HG03159 (cell line): ENCODE results near the gene GMDS.

ENCODE experiments used
- ATAC-seq: cut with Tn5 transposase; IDR thresholded peaks from one replicate; pipeline ENCODE4 v1.9.1; 2021; ENCODE audit warnings: mild to moderate bottlenecking, moderate library complexity; ENCODE audit not compliant: unreplicated experiment

Gene GMDS

DNA sequence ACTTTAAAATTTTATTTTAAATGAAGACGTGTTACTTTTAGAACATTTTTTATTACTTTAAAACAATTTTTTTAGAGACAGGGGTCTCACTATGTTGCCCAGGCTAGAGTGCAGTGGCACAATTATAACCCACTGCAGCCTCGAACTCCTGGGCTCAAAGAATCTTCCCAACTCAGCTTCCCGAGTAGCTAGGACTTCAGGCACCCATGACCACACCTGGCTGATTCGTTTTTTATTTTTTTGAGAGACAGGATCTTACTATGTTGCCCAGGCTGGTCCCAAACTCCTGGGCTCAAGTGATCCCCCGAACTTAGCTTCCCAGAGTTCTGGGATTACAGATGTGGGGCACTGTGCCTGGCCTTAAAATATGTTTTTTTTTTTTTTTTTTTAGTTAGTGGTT, 287.7 kb downstream of the GMDS start:
- ATAC-seq, result no peak

- no peak for ATAC-seq
Measured at GRCh38 chr6:1952740-1953360, 292.6 kb downstream of the GMDS start.

DNA sequence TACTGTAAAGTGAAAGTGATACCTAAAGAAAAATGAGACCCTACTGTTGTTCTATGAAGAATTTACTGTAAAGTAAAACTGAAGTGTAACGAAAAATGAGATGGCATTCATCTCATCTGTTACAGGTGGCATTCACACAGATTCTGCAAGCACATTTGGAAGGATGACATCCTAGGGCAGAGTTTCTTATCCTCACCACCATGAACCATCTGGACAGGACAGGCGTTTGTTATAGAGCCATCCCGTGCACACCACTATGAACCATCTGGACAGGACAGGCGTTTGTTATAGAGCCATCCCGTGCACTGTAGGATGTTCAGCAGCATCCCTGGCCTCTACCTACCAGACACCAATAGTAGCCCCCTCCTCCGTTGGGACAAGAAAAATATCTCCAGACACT, 294.8 kb downstream of the GMDS start:
- ATAC-seq, result no peak

DNA sequence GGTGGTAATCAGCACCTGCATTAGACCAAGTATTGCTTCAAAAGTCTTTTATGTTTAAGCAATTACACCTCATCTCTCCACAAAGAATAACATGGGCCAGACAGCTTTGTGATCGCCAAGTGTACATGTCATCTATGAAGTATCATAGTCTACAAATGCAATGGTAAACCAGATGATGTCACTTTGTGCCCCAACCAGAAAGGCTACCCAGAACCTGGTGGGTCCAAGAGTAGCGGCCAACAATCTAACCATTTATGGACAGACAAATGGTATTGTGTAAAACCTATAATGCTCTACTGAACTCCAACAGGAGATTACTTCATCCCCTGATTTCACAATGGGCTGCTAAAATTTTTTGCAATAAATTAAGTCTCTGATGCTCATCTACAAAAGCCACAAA, 295.9 kb downstream of the GMDS start:
- ATAC-seq, result no peak

- ATAC-seq, result no peak
Measured at GRCh38 chr6:1947922-1948321, 297.5 kb downstream of the GMDS start.

GRCh38 chr6:1946583-1946982, 298.8 kb downstream of the GMDS start:
- ATAC-seq, result no peak

DNA sequence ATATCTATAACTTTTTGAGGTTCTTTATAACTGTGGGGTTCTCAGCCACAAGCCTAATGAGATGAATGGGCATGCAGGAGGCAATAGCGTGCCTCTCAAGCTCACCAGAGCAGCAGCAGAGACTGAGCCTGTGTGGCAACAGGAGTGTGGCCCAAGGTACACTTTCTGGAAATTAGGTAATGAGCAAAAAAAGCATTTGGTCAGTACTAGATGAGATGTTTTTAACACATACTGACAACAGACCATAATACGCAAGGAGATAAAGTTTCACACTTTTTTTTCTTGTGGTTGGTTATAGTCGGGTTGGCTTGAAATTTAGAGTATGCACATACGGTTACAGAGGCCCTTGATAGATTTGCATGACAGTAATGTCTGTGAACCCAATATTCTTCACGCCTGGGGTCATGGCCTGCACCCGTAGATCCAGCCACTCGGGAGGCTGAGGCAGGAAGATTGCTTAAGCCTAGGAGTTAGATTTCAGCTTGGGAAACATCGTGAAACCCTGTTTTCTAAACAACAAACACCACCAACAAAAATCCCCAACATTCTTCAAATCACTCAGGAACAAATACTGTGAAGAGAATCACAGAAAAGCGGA, 300.1 kb downstream of the GMDS start:
- no peak for ATAC-seq

- no peak for ATAC-seq
Measured at GRCh38 chr6:1942834-1943233, 302.6 kb downstream of the GMDS start.

DNA sequence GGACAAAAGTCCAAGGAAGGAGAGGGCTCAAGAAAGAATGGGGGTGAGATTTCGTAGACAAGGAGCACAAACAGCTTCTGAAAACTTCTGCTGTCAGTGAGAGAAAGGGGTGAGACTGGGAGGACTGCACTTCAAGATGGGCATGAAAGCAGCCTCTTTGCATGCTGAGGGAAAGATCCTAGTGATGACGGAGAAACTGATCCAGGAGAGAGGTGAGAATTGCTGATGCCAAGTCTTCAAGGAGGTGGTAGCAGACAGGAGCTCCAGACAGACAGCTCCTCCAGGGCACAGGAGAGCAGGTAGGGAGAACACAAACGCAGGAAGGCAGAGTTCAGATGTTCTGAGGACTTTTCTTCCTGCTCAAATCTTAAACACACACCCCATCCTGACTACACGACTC, 303.9 kb downstream of the GMDS start:
- no peak for ATAC-seq

GRCh38 chr6:1940381-1940780, 305.0 kb downstream of the GMDS start:
- peak; percentile 72 for ATAC-seq

GRCh38 chr6:1933292-1933691, 312.1 kb downstream of the GMDS start:
- ATAC-seq, result no peak

DNA sequence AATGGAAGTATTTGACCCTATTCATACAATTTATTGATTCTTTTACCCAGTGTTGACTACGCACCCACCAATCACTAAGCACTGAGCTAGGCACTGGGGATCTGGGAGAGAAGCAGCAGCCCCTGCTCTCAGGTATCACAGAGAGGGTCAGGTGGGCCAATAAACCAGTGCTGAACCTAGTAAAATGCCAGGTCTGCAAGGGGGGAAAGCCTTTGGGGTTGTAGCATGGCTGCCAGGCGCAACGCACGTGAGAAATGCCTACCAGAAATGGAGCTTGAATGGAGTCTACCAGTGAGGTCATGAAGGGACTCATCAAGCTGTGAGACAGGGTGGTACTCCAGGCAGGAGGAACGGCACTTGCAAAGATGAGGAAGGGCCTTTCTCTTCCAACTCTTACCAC, 313.6 kb downstream of the GMDS start:
- ATAC-seq, result no peak

- no peak for ATAC-seq
Measured at GRCh38 chr6:1930356-1930755, 315.0 kb downstream of the GMDS start.

GRCh38 chr6:1929931-1930330, 315.5 kb downstream of the GMDS start:
- ATAC-seq, result no peak

- no peak for ATAC-seq
Measured at GRCh38 chr6:1925743-1926430, 319.5 kb downstream of the GMDS start.

DNA sequence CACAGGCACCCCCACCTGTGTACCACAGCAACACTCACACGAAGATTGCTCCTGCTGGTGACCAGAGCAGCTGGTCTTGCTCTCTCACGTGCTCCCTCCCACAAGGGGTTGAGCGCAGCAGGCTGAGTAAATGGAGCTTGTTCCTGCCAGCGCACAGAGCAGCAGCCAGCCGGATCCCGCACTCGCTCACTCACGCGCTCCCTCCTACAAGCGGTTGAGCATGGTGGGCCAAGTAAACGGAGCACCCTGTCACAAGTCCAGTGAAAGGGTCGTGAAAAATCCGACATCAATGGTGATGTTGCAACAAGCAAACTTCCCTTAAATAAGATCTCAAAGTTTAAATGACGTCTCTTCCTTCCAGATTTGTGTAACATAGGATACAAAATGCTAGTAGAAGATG, 322.0 kb downstream of the GMDS start:
- no peak for ATAC-seq

GRCh38 chr6:1917626-1918371, 327.6 kb downstream of the GMDS start:
- ATAC-seq, result no peak

- no peak for ATAC-seq
Measured at GRCh38 chr6:1916334-1917070, 328.9 kb downstream of the GMDS start.

- no peak for ATAC-seq
Measured at GRCh38 chr6:1915226-1915625, 330.2 kb downstream of the GMDS start.

DNA sequence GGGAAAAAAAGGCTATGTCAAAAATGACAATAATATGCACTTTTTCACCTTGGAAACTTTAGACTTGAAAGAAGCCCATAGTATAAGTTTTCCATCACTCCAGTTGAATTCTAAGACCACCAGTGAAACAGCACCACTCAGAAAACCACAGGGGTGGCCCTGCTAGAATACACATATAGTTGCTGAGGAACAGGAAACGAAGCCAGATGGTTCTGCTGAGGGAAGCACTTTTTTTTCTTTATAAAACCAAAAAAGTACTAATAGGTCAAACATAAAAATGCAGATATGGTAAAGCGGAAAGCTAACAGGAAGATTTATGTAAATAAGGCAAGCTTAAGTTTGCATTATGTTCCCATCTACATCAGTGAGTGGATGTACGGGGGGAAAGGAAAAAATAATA, 331.8 kb downstream of the GMDS start:
- ATAC-seq, result no peak

DNA sequence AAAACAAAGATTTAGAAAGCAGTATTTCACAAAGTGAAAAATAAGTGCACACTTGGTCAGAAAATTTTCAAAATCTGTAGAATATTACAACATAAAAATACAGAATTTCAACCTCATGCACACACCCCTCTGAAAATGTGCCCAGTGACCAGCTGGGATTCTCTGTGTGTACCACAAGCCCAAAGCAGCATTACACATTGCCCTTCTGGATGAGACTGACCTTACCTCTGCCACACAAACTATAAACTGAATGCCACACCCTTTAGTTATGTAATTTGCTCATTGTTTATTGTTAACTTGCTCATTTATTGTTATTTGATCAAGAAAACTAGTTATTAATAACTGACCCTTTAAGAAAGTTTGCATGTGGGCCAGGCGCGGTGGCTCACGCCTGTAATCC, 332.7 kb downstream of the GMDS start:
- no peak for ATAC-seq
